GM12865 (cell line): Measurements from ENCODE around the gene SPOCK2.

Source experiments
- DNase-seq: peaks from one replicate; pipeline ENCODE4 v3.0.0; 2010; ENCODE audit warnings: low read depth
- H3K4me3 ChIP-seq: 2 replicates; pipeline ENCODE4 v1.5.1; 2011; ENCODE audit warnings: mild to moderate bottlenecking, low read depth, low read length, control low read depth
- TF ChIP-seq, protein P1 (sequence below): IDR thresholded peaks from 2 replicates; pipeline ENCODE4 v1.5.1; 2011; ENCODE audit warnings: low read length, control low read depth, low read depth, inconsistent platforms; ENCODE audit not compliant: insufficient read depth; ENCODE audit errors: missing control alignments

Gene SPOCK2

DNA sequence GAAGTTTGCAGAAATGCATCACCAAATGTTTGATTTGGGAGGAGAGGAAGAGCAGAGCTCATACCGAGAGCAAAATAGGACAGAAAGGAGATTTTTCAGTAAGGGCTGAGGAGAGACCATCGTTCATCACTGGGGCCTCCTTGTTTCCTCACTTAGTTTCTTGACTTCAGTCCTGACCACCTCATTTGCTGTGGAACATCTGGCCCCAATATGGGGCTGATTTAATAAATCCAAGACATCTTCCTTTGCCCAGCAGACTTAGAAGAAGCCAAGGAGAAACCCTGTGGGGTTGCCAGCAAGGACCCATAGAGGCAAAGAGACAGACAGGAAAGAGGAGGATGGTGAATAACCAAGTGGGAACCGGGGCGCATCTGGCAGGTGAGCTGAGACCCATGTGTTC lies 63.8 kb downstream of the SPOCK2 start:
- DNase-seq = no peak
- H3K4me3 ChIP-seq = no peak overlapping the region
- TF ChIP-seq, protein P1, sequence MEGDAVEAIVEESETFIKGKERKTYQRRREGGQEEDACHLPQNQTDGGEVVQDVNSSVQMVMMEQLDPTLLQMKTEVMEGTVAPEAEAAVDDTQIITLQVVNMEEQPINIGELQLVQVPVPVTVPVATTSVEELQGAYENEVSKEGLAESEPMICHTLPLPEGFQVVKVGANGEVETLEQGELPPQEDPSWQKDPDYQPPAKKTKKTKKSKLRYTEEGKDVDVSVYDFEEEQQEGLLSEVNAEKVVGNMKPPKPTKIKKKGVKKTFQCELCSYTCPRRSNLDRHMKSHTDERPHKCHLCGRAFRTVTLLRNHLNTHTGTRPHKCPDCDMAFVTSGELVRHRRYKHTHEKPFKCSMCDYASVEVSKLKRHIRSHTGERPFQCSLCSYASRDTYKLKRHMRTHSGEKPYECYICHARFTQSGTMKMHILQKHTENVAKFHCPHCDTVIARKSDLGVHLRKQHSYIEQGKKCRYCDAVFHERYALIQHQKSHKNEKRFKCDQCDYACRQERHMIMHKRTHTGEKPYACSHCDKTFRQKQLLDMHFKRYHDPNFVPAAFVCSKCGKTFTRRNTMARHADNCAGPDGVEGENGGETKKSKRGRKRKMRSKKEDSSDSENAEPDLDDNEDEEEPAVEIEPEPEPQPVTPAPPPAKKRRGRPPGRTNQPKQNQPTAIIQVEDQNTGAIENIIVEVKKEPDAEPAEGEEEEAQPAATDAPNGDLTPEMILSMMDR = no peak

DNA sequence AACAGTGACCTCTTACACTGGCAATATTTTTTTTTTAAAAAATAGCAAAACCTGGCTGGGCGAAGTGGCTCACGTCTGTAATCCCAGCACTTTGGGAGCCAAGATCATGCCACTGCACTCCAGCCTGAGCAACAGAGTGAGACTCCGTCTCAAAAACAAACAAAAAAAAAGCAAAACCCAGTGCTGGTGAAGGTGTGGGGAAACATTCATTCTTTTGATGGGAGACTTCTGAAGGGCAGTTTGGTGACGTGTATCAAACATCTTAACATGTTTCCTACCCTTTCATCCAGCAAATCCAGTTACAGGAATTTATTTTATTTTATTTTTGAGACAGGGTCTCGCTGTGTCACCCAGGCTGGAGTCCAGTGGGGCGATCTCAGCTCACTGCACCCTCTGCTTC lies 66.1 kb downstream of the SPOCK2 start:
- no peak overlapping the region for H3K4me3 ChIP-seq
- no peak for DNase-seq
- TF ChIP-seq, protein P1 = no peak

DNA sequence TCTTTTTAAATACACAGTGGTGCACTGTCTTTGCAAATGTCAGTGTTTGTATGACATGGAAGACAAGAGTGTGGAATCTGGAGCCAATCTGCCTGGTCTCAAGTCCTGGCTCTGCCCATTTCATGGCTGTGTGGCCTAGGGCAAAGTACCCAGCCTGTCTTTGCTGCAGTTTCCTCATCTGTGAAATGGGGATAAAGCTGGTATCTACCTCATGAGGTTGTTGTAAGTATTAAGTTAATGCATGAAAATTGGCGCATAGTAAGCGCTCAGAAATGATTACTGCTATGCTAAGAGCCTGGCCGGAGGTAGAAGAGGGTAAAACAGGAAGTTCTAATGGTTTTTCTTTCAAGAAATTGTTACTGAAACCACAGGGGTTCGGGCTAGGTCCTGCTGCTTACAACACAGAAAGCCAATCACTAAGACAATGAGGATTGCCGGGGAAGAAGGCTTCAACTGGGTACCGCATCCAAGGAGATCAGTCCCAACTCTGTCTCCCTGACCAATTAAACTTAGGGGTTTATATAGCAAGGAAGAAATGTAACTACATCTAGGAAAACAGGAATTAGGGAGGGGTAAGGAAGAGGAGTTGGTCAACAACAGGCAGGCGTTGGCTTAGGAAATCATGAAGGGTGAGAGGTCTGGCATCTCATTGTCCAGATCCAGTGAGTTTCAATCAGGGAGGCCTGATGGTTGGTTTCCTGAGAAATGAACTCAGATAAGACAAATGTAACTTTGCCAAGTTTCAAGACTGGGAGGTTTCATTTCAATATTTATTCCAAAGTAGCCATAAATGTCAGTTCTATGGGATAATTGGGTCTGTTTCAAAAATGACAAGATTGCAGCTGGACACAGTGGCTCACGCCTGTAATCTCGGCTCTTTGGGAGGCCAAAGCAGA lies 67.2 kb downstream of the SPOCK2 start:
- TF ChIP-seq, protein P1 = no peak
- no peak overlapping the region for H3K4me3 ChIP-seq

DNA sequence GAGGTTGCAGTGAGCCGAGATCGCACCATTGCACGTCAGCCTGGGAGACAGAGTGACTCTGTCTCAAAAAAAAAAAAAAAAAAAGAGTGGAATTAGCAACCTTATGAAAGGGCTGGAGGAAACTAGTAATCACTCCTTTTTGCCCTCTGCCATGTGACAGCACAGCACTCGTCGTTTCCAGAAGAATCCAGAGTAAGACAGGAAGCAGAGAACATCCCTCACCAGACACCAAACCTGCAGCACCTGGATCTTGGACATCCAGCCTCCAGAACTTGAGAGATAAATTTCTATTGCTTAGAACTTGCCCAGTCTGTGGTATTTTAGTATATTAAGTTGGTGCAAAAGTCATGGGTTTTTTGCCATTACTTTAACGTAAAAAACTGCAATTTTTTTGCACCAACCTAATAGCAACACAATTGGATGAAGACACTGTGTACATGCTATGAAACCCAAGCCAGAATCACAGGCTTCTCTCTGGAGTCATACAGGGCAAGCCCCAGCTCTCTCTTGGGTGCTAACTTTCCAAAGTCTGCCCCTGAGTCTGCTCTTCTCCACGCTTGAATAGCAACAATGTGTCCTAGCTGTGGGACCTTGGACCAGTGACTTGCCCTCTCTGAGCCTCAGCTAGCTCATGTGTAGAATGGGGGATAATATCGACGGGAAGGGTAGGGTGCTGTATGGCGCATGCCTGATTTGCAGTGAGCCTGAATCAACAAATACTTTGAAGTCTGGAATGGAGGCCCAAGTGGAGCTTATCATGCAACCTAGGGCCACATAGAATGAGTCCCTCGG lies 69.1 kb downstream of the SPOCK2 start:
- TF ChIP-seq, protein P1 = no peak
- no peak overlapping the region for H3K4me3 ChIP-seq
- DNase-seq = no peak

More for the DNA sequence above, 67.2 kb downstream of the SPOCK2 start:
- DNase-seq = no peak

DNA sequence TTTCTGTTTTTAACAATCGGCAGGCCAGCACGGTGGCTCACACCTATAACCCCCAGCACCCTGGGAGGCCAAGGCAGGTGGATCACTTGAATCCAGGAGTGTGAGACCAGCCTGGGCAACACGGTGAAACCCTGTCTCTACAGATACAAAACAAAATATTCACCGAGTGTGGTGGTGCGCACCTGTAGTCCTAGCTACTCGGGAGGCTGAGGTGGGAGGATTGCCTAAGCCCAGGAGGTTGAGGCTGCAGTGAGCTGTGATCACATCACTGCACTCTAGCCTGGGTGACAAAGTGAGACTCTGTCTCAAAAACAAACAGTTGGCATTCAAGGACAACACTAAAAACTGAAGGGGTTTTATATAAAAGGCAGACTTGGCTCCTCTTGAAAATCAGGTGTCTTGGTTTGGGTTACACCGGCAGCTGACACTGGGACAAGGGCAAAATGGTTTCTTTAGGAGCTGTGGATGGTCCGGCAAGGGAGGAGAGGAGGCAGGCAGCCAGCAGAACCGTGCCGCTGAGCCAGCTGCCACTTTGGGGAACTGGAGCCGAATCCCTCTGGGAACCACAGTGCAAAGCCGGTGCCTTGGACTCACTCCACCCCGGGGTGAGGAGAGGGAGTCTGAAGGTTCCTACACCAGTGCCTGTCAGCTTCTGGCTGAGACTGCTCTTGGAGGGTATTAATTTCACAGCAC lies 71.6 kb downstream of the SPOCK2 start:
- DNase-seq = no peak
- TF ChIP-seq, protein P1 = no peak
- no peak overlapping the region for H3K4me3 ChIP-seq

DNA sequence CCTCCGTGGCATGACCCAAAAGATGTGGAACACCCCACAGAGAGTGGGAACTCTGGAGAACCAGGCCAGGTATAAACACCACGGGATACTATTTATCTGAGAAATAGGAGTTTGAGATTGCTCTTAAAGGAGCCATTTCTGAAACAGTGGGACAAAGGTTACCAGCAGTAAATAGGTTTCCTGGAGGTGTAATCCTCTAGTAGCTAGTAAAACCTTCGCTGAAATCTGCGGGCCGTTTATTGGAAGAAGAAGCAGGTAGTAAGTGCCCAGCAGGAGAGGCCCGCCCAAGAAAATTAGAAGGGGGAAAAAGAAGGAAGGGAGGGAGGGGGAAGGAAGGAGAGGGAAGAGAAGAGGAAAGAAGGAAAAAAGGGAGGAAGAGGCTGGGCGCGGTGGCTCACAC lies 72.5 kb downstream of the SPOCK2 start:
- TF ChIP-seq, protein P1 = no peak
- no peak for DNase-seq
- no peak overlapping the region for H3K4me3 ChIP-seq
